H9 (cell line): ENCODE results near the gene ETNPPL. TPM values are rescaled to one million over a fixed set of nuclear protein-coding genes. Genes with fewer than 3 reads are reported as not detected.

ENCODE experiments used
- DNase-seq: peaks from one replicate; pipeline ENCODE4 v3.0.0-alpha.2; 2017
- H2AFZ ChIP-seq: one replicate; pipeline ENCODE4 v1.6.1; 2013; ENCODE audit warnings: mild to moderate bottlenecking, low read length, control low read depth, moderate library complexity
- H2AK5ac ChIP-seq: 2 replicates; pipeline ENCODE4 v1.6.1; 2013; ENCODE audit warnings: low read length, control low read depth, mixed read lengths; ENCODE audit not compliant: insufficient read length
- H2BK120ac ChIP-seq: one replicate; pipeline ENCODE4 v1.6.1; 2013; ENCODE audit warnings: low read depth, mild to moderate bottlenecking, low read length, control low read depth, inconsistent platforms; ENCODE audit not compliant: poor library complexity, severe bottlenecking
- H2BK12ac ChIP-seq: 2 replicates; pipeline ENCODE4 v1.6.1; 2013; ENCODE audit warnings: low read length, control low read depth, mixed read lengths, low read depth; ENCODE audit not compliant: insufficient read length
- H2BK15ac ChIP-seq: 2 replicates; pipeline ENCODE4 v1.6.1; 2013; ENCODE audit warnings: low read depth, low read length, control low read depth
- H2BK20ac ChIP-seq: one replicate; pipeline ENCODE4 v1.6.1; 2013; ENCODE audit warnings: low read depth, mild to moderate bottlenecking, low read length, control low read depth, inconsistent platforms; ENCODE audit not compliant: poor library complexity, severe bottlenecking
- H2BK5ac ChIP-seq: 2 replicates; pipeline ENCODE4 v1.6.1; 2013; ENCODE audit warnings: low read length, control low read depth, mixed read lengths; ENCODE audit not compliant: insufficient read length
- H3K14ac ChIP-seq: 2 replicates; pipeline ENCODE4 v1.6.1; 2013; ENCODE audit warnings: low read length, control low read depth; ENCODE audit not compliant: insufficient read depth
- H3K18ac ChIP-seq: 2 replicates; pipeline ENCODE4 v1.6.1; 2013; ENCODE audit warnings: low read depth, mild to moderate bottlenecking, mixed read lengths, low read length, control low read depth; ENCODE audit not compliant: insufficient read length
- H3K23ac ChIP-seq: 2 replicates; pipeline ENCODE4 v1.6.1; 2013; ENCODE audit warnings: low read length, control low read depth, mixed read lengths, low read depth; ENCODE audit not compliant: insufficient read length
- H3K23me2 ChIP-seq: 2 replicates; pipeline ENCODE4 v1.6.1; 2013; ENCODE audit warnings: low read depth, mild to moderate bottlenecking, mixed read lengths, low read length, control low read depth; ENCODE audit not compliant: insufficient read length, poor library complexity, severe bottlenecking
- H3K27ac ChIP-seq: 2 replicates; pipeline ENCODE4 v1.5.1; 2013; ENCODE audit warnings: low read length, control low read depth, mixed read lengths, low read depth; ENCODE audit not compliant: insufficient read length
- H3K27me3 ChIP-seq: 2 replicates; pipeline ENCODE4 v1.6.1; 2013; ENCODE audit warnings: low read length, control low read depth, inconsistent platforms; ENCODE audit not compliant: insufficient read depth
- H3K4ac ChIP-seq: 2 replicates; pipeline ENCODE4 v1.6.1; 2013; ENCODE audit warnings: low read depth, mild to moderate bottlenecking, control low read depth, inconsistent platforms, low read length, moderate library complexity
- H3K4me1 ChIP-seq: 2 replicates; pipeline ENCODE4 v1.6.1; 2013; ENCODE audit warnings: low read length, control low read depth, inconsistent platforms; ENCODE audit not compliant: insufficient read depth
- H3K4me2 ChIP-seq: 2 replicates; pipeline ENCODE4 v1.6.1; 2013; ENCODE audit warnings: low read length, control low read depth, mixed read lengths; ENCODE audit not compliant: insufficient read length, insufficient read depth
- H3K56ac ChIP-seq: 2 replicates; pipeline ENCODE4 v1.6.1; 2013; ENCODE audit warnings: low read depth, mild to moderate bottlenecking, mixed read lengths, low read length, control low read depth; ENCODE audit not compliant: insufficient read length
- H3K79me1 ChIP-seq: 2 replicates; pipeline ENCODE4 v1.6.1; 2013; ENCODE audit warnings: low read depth, mild to moderate bottlenecking, moderate library complexity, low read length, control low read depth, inconsistent platforms; ENCODE audit not compliant: insufficient read depth, poor library complexity, severe bottlenecking
- H3K79me2 ChIP-seq: 2 replicates; pipeline ENCODE4 v1.6.1; 2013; ENCODE audit warnings: low read length, control low read depth, inconsistent platforms; ENCODE audit not compliant: insufficient read depth
- H3K9ac ChIP-seq: 2 replicates; pipeline ENCODE4 v1.6.1; 2013; ENCODE audit warnings: low read length, control low read depth, mixed read lengths; ENCODE audit not compliant: insufficient read length; ENCODE audit errors: extremely low read depth
- H3K9me3 ChIP-seq: one replicate; pipeline ENCODE4 v1.6.1; 2013; ENCODE audit warnings: low read depth, low read length, inconsistent platforms; ENCODE audit not compliant: control insufficient read depth
- H3T11ph ChIP-seq: one replicate; pipeline ENCODE4 v1.6.1; 2013; ENCODE audit warnings: mild to moderate bottlenecking, low read length, control low read depth, inconsistent platforms
- H4K20me1 ChIP-seq: one replicate; pipeline ENCODE4 v1.6.1; 2013; ENCODE audit not compliant: control insufficient read depth, insufficient read length, insufficient read depth
- H4K5ac ChIP-seq: 2 replicates; pipeline ENCODE4 v1.6.1; 2013; ENCODE audit warnings: low read depth, mild to moderate bottlenecking, mixed read lengths, low read length, control low read depth; ENCODE audit not compliant: insufficient read length
- H4K8ac ChIP-seq: replicated peaks from 2 replicates; pipeline ENCODE4 v1.6.1; 2013; ENCODE audit warnings: low read length, control low read depth, mixed read lengths, low read depth; ENCODE audit not compliant: insufficient read length
- H4K91ac ChIP-seq: 2 replicates; pipeline ENCODE4 v1.6.1; 2013; ENCODE audit warnings: low read depth, mild to moderate bottlenecking, moderate library complexity, mixed read lengths, low read length, control low read depth; ENCODE audit not compliant: insufficient read length
- H3K27ac Mint-ChIP-seq, 3 experiments: 2 replicates in 2 of 3; 3 replicates in 1 of 3; pipeline ENCODE4 v1.8.0; 2020 to 2021; ENCODE audit warnings: mixed read lengths in 3 of 3, mild to moderate bottlenecking in 1 of 3, moderate library complexity in 1 of 3
- H3K27me3 Mint-ChIP-seq: 2 replicates; pipeline ENCODE4 v1.8.0; 2021; ENCODE audit warnings: low read depth, mild to moderate bottlenecking, moderate library complexity, mixed read lengths
- H3K36me3 Mint-ChIP-seq, 3 experiments: 2 replicates in 2 of 3; 3 replicates in 1 of 3; pipeline ENCODE4 v1.8.0; 2020 to 2021; ENCODE audit warnings: low read depth in 3 of 3, mixed read lengths in 3 of 3; ENCODE audit not compliant: insufficient read depth in 1 of 3
- H3K4me1 Mint-ChIP-seq, 2 experiments: 2 replicates each; pipeline ENCODE4 v1.8.0; 2020; ENCODE audit warnings: mixed read lengths in 2 of 2
- H3K4me3 Mint-ChIP-seq, 2 experiments: 2 replicates in 1 of 2; 3 replicates in 1 of 2; pipeline ENCODE4 v1.8.0; 2020 to 2021; ENCODE audit warnings: mild to moderate bottlenecking in 2 of 2, mixed read lengths in 2 of 2, moderate library complexity in 1 of 2
- H3K9me3 Mint-ChIP-seq, 2 experiments: 2 replicates in 1 of 2; 3 replicates in 1 of 2; pipeline ENCODE4 v1.8.0; 2020; ENCODE audit warnings: mild to moderate bottlenecking in 2 of 2, mixed read lengths in 2 of 2, moderate library complexity in 1 of 2
- CTCF ChIP-seq: fragments of 200-600 bp; sonication (generic); conservative IDR thresholded peaks from 3 replicates; pipeline ENCODE4 v1.8.0; 2021; ENCODE audit warnings: antibody characterized with exemption, mild to moderate bottlenecking
- WGBS: extraction: QIAGEN DNeasy Blood & Tissue Kit; methylation state at CpG from one replicate; pipeline ENCODE4 v1.1.7; 2013; ENCODE audit warnings: missing lambda C conversion rate, low lambda C conversion rate, mixed read lengths; ENCODE audit not compliant: insufficient read length; ENCODE audit errors: extremely low coverage; 5-methylcytosine and 5-hydroxymethylcytosine counted together
- total RNA-seq: library from RNA; stranded (reverse); gene quantifications from 2 replicates; pipeline ENCODE4 v1.2.1, GENCODE V29; 2021

Gene ETNPPL
- total RNA-seq, 1 experiment from 2014 or later: 1.3 TPM

GRCh38 chr4:108730579-108730978, 32.3 kb downstream of the ETNPPL start:
- peaks cover 5 to 17% (median 13%) of the 10 kb centered on the region in 3 experiments; a peak in 6 of 7 replicates for H3K36me3 Mint-ChIP-seq
- no peak for DNase-seq
- Histone ChIP-seq H3K79me2 (no peaks in the 10 kb centered on the region), H4K8ac (no peak overlapping the region), H2AK5ac (no peak overlapping the region), H3K56ac (no peak overlapping the region), H3K9ac (no peak overlapping the region), H3K4me1 (no peaks in the 10 kb centered on the region), H4K20me1 (no peaks in the 10 kb centered on the region), H4K91ac (no peak overlapping the region), H4K5ac (no peak overlapping the region), H3K23me2 (no peaks in the 10 kb centered on the region), H3K27me3 (no peaks in the 10 kb centered on the region), H3K79me1 (no peaks in the 10 kb centered on the region), H3K14ac (no peak overlapping the region), H3K4me2 (no peak overlapping the region), H3K23ac (no peak overlapping the region), H2BK120ac (no peak overlapping the region), H2AFZ (no peak overlapping the region), H2BK20ac (no peak overlapping the region), H2BK12ac (no peak overlapping the region), H2BK5ac (no peak overlapping the region), H3K27ac (no peak overlapping the region), H3T11ph (no peak overlapping the region), H3K18ac (no peak overlapping the region), H2BK15ac (no peak overlapping the region), H3K4ac (no peak overlapping the region), H3K9me3 (peaks cover under 1% of the 10 kb centered on the region)
- no peaks in the 10 kb centered on the region; the same call in none of the 2 replicates for H3K27me3 Mint-ChIP-seq
- H3K4me3 Mint-ChIP-seq: no peak overlapping the region
- TF ChIP-seq CTCF: no peak
- peaks cover 22 to 25% of the 10 kb centered on the region in 2 experiments for H3K9me3 Mint-ChIP-seq
- H3K4me1 Mint-ChIP-seq: no peaks in the 10 kb centered on the region
- no CpG with 5 or more reads among the region's 1 CpG for WGBS
- no peak overlapping the region for H3K27ac Mint-ChIP-seq
